ENCODE results near the gene SYNDIG1.

The SYNDIG1 gene

DNA sequence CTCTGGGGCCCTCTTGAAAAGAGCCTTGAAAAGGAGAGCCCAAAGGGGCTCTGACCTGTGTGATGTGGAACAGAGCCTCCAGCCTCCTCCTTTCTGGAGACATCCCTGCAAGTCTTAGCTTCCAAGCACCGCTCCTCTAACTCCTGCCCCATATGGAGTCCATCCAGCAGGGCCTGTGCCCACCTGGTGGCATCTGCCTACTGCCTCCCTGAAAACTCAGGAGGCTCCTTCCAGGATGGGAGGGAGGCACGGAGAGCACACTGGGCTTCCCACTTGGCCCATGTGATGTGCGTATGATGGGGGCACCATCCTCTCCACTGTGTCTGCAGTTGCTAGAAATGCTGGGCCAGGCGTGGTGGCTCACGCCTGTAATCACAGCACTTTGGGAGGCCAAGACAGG, 98.1 kb downstream of the SYNDIG1 start:
- no peak for DNase-seq (ENCODE audit: low read depth)

DNA sequence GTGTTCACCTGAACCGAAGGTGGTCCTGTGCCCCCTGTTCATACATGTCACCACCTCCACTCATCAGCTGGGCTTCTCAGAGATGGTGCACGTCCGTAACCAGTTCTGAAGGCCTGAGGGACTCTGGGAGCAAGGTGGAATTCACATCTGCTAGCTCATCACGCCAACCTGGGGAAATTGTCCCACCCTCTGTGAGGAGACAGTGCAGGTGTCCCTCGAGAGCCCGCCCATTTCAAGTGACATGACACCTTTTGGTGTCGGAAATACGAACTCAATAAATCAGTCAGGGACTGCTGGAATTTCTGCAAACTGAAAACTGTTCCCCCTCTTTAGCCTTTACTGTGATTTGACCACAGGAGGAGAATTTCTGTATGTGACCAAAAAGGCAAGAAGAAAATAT, 99.4 kb downstream of the SYNDIG1 start:
- DNase-seq (ENCODE audit: low read depth) = no peak

DNA sequence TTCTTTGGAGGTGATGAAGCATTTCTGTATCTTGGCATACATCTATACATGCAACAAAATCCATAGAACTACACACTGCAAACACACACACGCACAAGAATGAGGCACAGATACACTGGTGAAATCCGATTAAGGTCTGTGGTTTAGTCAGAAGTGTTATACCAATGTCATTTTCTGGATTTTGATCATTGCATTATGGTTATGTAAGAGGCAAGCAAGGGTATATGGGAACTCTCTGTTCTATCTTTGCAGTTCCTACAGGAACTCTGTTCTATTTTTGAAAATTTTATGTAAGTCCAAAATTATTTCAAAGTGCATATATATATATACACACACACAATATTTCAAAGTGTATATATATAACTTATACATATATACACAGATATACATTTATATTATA, 101.7 kb downstream of the SYNDIG1 start:
- no peak for DNase-seq (ENCODE audit: low read depth)

DNA sequence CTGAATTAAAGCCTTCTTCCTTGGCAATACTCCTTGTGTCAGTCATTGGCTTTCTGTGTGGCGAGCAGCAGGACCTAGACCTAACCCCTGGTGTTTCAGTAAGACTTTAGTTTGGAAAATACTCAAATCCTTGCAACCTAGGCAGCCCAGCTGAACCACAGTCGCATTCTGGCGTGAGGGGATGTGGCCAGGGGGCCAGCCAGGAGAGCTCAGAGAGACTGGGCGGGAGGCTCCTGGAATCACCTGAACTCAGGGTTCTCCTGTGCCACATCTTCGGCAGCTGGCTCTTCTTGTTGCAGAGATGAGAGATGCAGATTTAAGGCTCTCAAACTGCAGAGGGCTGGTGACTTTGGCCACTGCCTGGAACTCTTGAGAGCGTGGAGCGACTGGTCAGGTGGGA, 102.7 kb downstream of the SYNDIG1 start:
- DNase-seq (ENCODE audit: low read depth) = no peak

DNA sequence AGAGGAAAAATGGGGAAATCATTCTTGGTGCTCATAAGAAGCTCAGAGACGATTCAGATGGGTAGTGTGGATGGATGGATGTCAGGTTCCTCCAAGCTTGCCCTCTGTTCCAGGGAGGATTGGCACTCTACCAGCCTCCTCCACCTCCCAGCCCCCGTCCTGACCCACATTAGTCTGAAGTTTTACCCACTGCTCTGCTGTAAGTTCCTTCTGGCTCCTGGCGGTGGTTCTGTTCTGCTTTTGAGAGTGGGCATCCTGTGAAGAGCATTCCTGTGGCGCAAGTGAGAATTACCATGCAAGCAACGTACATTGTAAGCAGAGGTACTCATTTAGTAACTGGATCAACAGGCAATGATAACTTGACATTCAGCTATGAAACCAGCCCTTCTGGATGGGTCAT, 103.4 kb downstream of the SYNDIG1 start:
- DNase-seq (ENCODE audit: low read depth) = no peak

DNA sequence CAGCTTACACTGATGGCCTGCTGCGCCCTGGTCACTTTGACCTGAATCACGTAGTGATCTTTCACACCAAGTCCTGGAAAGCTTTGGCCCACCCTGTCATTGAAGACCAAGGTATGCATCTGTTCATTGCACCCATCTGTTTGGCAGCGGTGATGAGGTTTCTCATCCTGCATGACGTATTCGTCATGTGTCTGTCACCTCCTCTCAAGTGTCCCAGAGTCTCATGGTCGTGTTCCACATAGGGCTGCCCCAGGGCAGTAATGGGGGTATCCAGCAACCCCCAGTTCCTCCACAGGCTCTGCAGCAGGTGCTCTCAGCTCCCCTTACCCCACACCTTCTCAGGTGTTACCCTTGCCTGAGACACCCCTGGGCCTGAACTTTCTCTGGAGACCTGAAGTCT, 104.1 kb downstream of the SYNDIG1 start:
- no peak for DNase-seq (ENCODE audit: low read depth)

DNA sequence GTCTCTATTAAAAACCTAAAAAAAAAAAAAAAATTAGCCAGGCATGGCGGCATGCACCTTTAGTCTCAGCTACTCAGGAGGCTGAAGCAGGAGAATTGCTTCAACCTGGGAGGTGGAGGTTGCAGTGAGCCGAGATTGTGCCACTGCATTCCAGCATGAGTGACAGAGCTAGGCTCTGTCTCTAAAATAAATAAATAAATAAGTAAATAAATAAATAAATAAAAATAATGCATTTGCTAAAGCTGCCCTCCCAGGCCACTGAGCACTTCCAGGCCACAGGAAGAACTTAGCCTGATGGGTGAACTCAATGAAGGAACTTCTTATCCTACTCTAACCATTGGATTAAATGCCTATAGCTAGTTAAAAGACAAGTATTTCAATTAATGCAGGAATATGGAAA, 104.9 kb downstream of the SYNDIG1 start:
- DNase-seq (ENCODE audit: low read depth) = no peak

DNA sequence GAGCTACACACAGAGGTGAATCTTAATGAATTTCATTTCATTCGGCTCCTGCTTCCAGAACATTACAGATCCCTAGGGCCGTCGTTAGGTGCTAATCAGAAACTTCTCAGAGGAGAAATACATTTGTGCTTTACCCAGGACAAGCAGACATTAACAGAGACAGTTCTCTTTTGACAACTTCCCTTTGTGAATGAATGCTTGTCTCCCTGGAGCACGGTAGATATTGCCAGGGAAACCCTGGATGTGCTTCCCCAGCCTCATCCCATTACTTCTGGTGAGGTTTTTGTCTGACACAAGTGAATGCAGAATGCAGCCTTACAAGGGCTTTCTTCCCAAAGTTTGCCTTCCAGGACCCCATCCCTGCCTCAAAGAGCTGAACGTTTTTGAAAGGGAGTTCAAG, 105.4 kb downstream of the SYNDIG1 start:
- DNase-seq (ENCODE audit: low read depth) = no peak

DNA sequence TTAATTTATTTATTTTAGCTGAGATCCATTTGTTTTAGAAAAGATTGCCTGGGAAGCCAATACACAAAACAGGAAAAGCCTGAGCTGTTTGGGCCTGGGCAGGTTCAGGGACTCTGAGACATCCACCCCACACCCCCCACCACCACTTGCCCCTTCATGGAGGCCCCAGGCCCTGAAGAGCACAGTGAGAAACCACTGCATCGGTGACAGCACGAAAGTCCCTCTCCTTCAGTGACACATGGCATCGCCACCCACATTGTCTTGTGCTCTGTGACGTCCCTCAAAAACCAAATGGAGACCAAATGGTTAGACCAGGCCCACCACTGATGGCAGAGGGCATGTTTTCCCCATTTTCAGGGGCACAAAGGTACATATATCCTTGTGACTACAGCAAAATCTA, 106.4 kb downstream of the SYNDIG1 start:
- no peak for DNase-seq (ENCODE audit: low read depth)

DNA sequence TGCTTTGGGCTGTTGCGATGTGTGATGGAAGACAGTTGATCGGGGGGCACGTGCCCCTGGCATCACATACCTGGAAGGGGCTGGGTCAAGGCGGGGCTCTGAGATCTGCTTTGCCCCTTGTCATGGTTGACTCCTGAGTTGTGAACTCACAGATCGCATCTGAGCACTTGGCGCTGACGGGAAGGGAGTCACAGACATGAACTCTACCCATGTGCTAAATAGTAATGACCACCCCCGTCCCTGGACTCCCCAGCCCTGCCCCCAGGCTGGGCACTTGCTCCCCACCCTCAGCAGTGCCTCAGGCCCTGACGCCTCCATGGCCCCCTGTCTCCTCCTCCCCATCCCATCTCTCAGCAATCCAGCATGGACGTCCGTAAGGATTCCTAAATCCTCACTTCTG, 107.0 kb downstream of the SYNDIG1 start:
- DNase-seq (ENCODE audit: low read depth) = no peak

DNA sequence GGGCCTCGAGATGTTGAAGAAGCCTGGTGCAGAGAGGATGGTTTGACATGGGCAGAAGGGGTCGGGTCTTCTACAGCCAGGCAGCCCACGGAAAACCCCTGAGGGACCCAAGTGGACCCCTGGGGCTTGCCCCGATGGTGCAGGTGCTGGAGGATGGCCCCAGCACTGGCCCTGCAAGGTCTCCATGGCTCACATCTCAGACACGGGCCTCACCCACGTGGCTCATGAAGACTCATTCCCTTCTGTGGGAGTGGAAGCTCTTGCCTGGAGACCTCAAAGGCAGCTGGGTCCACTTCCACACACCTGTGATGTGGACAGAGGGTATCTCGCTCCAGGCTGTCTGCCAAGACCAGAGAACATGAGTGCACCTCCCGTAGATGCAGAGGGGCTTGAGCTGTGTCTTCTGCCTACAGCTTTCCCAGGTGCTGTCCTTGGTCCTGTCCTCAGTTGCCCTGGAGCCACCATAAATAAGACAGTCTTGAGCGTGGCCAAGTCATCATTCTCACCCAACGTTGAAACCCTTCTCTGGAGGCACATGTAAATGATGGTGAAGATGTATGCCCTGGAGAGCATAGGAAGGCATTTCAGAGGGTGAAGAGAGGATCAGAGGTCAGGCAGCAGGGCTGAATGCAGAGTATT, 108.0 kb downstream of the SYNDIG1 start:
- DNase-seq (ENCODE audit: low read depth) = no peak

DNA sequence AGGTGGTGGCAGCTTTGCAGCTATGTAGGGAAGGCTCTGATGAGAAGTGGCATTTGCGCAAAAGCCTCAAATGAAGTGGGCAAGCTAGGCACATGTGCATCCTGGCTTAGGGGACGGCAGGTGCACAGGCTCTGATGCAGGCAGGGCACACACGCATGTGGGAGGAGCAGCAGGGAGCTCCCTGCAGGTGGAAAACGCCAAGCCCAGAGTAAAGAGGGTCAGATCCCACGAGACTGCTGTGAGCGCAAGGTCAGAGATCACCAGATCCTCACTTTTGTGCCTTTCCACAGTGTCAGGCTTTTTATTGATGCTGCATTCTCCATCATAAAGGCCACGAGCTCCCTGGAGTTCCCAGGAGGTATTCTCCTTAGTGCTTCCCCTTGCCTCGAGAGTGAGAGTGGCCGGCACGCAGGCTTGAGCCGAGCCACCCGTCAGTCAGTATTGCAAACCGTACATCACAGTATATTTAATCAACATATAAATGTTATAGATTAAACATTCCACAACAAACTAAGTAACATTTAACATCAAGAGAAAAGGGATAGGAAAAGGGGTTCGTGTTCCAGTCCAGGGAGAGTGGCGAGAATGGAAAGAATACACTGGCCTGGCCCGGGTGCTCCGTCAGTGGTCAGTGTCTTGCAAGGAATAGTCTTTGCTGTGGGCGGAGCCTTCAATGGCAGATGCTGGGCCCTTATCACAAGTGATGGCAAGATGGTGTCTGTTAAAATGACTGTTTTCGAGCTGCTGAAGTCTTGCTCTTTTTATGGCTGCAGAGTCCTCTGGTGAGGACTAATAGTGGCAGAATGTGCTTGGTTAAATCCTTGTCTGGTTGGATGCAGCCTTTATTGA, 109.4 kb downstream of the SYNDIG1 start:
- no peak for DNase-seq (ENCODE audit: low read depth)

DNA sequence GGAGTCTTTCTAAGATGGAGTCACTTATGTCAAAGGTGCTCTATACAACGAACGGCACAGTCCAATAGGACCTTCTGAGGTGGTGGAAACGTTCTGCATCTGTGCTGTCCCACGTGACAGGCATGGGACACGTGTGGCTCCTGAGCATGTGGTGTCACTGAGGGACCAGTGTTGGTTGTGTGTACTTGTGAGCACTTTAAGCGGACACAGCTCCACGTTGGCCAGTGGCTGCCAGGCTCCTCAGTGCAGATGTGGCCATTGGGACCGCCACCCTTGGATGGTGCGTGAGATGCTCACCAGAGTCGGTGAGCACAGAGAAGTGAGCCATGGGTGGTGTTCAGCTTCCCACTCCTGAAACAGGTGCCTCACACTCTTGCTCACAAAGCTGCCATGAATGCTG, 110.0 kb downstream of the SYNDIG1 start:
- no peak for DNase-seq (ENCODE audit: low read depth)

DNA sequence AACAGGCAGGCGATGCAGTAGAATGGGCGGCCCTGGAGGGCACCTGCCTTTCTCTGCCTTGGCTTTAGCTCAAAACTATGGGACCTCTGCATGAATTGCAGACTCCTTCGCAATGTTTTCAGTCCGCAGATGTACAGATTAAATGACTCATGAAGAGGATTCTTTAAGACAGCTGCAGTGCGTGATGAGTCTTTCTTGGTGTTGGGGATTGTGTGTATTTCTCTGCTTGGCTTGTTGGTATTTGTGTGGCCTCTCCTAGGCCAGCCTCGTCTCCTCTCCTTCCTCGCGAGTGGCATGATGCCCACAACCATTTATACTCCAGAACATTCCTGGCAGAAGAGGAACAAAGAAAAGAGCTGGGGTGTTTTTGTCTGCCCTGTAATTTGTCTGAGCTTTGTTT, 110.6 kb downstream of the SYNDIG1 start:
- DNase-seq (ENCODE audit: low read depth) = no peak

DNA sequence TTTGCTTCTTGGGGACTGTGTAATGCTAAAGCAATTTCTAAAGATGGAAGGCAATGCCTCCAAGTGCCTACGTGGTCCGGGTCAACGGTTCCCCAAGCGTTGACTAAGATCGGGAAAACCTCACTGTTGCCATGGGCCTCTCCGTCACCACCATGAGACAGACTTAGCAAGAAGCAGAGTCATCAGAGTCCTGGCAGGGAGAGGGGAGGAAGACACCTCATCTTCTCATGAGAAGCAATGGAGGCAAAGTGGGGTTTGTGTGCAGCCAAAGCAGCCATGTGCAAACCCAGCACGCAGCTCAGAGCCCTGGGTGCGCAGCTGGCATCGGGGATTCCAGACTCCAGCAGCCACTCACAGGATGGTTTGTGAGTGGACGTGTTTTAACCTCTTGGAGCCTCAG, 111.4 kb downstream of the SYNDIG1 start:
- DNase-seq (ENCODE audit: low read depth) = no peak

DNA sequence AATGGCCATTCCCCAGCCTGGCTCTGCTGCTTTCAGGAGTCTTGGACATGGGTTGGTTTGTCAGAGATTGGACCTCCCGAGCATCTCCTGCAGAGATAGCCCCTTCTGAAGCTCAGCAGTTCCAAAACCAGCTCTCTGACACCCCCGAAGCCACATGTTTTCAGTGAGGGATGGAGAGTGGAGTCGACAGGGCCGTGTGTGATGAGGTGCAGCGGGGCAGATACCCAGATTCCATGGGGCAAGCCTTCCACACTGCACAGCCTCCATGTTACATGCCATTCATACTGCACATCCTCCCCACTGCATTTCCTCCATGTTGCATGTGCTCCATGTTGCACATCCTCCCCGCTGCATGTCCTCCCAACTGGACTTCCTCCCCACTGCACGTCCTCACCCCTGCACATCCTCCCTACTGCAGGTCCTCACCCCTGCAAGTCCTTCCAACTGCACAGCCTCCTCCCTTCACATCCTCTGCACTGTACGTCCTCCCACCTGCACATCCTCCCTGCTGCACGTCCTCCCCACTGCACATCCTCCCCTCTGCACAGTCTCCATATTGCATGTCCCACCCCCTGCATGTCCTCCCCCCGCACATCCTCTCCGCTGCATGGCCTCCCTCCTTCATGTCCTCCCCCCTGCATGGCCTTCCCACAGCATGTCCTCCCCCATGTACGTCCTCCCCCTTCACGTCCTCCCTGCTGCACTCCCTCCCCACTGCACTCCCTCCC, 112.2 kb downstream of the SYNDIG1 start:
- DNase-seq (ENCODE audit: low read depth) = no peak

DNA sequence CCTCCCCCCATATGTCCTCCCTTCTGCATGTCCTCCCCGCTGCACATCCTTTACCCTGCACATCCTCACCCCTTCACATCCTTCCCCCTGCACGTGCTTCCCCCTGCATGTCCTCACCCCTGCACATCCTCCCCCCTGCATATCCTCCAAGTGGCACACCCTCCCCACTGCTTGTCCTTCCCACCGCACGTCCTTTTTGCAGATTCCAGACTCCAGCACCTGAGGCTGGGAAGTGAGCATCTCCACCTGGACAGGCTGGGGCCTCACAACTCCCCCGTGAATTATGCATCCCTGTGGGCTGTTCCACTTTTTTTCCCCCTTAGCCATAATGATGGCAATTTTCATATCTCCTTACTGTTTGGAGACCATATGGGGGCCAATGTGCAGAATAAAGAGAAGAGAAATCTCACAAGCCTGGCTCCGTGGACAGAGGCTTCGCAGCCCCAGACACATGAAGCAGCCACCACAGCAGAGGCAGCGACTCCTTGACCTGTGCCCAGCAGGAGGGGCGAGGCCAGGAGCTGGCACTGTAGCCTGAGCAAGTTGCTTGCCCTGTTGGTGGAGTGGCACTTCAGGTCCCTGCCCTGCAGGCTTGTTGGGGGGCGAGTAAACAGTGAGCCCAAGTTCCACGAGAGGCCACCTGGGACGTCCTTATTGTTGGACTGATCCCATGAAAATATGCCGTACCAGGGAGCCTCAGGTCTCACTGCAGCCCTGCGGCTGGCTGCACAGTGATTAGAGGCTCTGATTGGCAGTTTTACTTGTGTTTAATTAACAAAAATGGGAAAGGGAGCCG, 113.1 kb downstream of the SYNDIG1 start:
- DNase-seq (ENCODE audit: low read depth) = no peak

DNA sequence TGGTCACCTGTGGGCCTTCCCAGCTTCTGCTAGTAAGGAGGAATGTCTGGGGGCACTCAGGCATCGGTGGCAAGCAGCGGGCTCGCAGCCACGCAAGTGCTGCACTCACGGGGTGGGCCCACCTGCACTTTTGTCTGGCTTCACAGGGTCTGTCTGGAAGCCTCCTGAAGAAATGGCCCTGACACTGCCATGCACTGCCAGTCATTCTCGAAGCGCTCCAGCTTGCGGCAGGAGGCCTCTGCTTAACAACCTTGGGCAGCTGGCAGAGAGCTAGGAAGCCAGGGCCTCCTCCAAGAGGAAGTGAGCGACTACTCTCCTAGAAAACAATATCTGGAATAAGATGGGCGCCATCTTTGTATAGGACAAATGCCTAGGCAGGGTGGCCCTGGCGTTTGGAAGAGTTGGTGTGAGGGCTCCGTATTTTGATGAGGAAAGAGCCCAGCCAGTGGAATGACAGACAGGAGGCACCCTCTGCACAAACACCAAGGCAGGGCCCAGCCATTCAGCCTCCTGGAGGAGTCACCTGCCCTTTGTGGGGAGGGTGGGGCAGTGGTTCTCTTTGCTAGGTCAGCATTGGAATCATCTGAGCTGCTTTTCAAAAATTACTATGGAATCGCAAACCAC, 113.9 kb downstream of the SYNDIG1 start:
- no peak for DNase-seq (ENCODE audit: low read depth)

DNA sequence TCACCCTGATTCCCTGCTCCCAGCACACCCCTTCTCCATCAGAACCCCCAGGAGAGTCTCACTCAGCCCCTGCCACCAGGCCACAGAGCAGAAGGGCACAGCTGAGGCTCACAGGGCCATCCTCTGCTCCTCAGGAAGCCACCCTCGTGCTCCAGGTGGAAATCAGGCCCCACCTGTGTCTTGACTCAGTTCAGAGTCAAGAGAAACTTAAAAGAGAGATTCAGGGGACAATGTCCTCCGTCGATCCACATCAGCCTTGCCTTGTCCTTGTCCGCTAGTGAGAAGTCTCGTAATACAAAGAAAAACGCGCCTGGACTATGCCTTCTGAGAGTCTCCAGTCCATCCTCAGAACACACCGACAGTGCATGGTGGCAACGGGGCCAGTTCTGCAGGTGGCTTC, 114.6 kb downstream of the SYNDIG1 start:
- no peak for DNase-seq (ENCODE audit: low read depth)

DNA sequence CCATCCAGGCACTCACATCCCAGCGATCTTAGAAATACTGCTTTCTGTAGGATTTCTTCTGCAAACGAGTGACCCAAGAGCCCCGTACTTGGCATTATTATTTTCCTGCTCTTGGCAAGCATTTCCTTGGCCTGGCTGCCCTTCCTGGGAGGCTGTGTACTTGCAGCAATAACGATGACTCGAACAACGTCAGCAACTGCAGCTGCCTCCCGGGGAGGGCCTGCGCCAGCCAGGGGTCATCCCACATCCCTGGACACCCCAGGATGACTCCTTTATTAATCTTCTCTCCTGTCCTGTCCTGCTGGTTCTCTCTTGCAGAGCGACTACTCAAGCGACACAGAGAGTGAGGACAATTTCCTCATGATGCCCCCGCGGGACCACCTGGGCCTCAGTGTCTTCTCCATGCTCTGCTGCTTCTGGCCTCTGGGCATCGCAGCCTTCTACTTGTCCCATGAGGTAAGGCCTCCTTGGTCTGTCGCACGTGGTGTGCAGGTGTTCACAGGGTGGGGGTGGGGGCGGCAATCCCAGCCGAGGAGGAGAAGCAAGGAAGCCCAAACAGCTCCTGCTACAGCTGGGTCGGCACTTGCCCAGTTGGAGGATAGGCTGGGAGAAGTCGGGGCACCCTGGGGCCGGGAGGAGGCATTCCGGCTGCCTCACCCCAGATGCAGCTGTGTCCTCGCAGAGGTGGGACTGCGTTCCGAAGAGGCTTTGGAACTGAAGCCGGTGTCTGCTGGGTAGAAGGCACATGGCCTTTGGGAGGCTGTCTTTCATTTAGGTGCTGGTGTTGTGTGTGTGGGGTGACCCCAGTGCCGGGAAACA, 115.3 kb downstream of the SYNDIG1 start:
- DNase-seq (ENCODE audit: low read depth) = peak; percentile 16
